ENCODE results near the gene TTLL5.

DNA sequence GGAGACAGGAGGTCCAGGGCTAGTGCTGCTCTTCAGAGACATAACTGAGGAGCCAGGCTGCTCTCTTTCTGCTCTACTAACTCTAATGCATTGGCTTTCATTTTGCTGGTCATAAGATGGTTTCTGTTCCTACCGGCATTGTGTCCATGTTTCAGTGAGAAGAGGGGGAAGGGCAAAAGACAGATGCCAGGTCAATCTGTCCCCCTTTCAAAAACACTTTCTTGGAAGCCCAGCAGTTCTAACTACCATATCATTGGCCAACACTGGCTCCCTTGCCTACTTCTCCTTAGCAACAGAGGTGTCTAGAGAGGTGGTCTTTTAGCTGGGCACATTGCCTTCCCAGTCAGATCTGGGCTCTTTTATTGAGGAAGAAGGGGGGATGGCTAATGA lies 256.9 kb downstream of the TTLL5 start:
- TF ChIP-seq, protein P1, sequence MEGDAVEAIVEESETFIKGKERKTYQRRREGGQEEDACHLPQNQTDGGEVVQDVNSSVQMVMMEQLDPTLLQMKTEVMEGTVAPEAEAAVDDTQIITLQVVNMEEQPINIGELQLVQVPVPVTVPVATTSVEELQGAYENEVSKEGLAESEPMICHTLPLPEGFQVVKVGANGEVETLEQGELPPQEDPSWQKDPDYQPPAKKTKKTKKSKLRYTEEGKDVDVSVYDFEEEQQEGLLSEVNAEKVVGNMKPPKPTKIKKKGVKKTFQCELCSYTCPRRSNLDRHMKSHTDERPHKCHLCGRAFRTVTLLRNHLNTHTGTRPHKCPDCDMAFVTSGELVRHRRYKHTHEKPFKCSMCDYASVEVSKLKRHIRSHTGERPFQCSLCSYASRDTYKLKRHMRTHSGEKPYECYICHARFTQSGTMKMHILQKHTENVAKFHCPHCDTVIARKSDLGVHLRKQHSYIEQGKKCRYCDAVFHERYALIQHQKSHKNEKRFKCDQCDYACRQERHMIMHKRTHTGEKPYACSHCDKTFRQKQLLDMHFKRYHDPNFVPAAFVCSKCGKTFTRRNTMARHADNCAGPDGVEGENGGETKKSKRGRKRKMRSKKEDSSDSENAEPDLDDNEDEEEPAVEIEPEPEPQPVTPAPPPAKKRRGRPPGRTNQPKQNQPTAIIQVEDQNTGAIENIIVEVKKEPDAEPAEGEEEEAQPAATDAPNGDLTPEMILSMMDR (IDR thresholded peaks at IDR 0.05; ENCODE audit: insufficient read depth, low read length), result no peak
- TF ChIP-seq REST (IDR thresholded peaks at IDR 0.05; ENCODE audit: insufficient replicate concordance, low read depth) (no peak), GABPA (IDR thresholded peaks at IDR 0.05; ENCODE audit: low read depth) (no peak)
